OCI-LY3 (cell line): ENCODE measurements around the gene MRPL10.

Experiments
- CTCF ChIP-seq: fragments of 200-600, 300-600 bp; sonication (generic); IDR thresholded peaks from 2 replicates; pipeline ENCODE4 v1.5.1; 2014; ENCODE audit warnings: antibody characterized with exemption, low read length, low read depth
- EZH2phosphoT487 ChIP-seq: fragments of 200-600 bp; shearing (Covaris generic); IDR thresholded peaks from 2 replicates; pipeline ENCODE4 v1.6.1; 2018; ENCODE audit warnings: antibody characterized with exemption, mixed run types, low read depth

GRCh38 chr17:47878203-47879027 is 47.1 kb upstream of the MRPL10 start:
- TF ChIP-seq EZH2phosphoT487 (no peak), CTCF (no peak)
